SK-N-SH treated with all-trans-retinoic acid at 6 μM for 48 hours (cell line): Measurements from ENCODE around the gene FBXO42.
"Not testable (repeated sequence)": the region's sequence is repeated elsewhere in the genome, so short reads cannot be mapped to it uniquely, and the experiment has no call there.

Experiments
- ATAC-seq: fragments of 200-7000 bp; cut with Tn5 transposase; 3 replicates; pipeline ENCODE4 v1.9.1; 2020; ENCODE audit warnings: mild to moderate bottlenecking, moderate library complexity
- ARNTL ChIP-seq: fragments of 450-650 bp; formaldehyde crosslinking; IDR thresholded peaks from 2 replicates; pipeline ENCODE4 v1.5.0; 2020; ENCODE audit warnings: low read depth, mild to moderate bottlenecking, moderate library complexity, borderline replicate concordance
- CREB5 ChIP-seq: fragments of 250-450 bp; sonication (Bioruptor Pico); IDR thresholded peaks from 2 replicates; pipeline ENCODE4 v1.5.1; 2020; ENCODE audit warnings: low read depth, mild to moderate bottlenecking, moderate library complexity
- CSDC2 ChIP-seq: fragments of 250-450 bp; sonication (Bioruptor Pico); IDR thresholded peaks from 2 replicates; pipeline ENCODE4 v1.5.0; 2020; ENCODE audit warnings: mild to moderate bottlenecking, moderate library complexity
- ESRRG ChIP-seq: fragments of 250-450 bp; sonication (Bioruptor Pico); IDR thresholded peaks from 2 replicates; pipeline ENCODE4 v1.6.1; 2021; ENCODE audit warnings: mild to moderate bottlenecking
- GLIS3 ChIP-seq: fragments of 250-450 bp; sonication (Bioruptor Pico); IDR thresholded peaks from 2 replicates; pipeline ENCODE4 v1.5.0; 2020; ENCODE audit warnings: mild to moderate bottlenecking, moderate library complexity
- ISL1 ChIP-seq: fragments of 250-450 bp; sonication (Bioruptor Pico); IDR thresholded peaks from 2 replicates; pipeline ENCODE4 v2.1.2; 2022; ENCODE audit warnings: mild to moderate bottlenecking, moderate library complexity
- OSR1 ChIP-seq: fragments of 250-450 bp; sonication (Bioruptor Pico); IDR thresholded peaks from 2 replicates; pipeline ENCODE4 v1.8.0; 2022; ENCODE audit warnings: moderate library complexity, mild to moderate bottlenecking, inconsistent platforms
- PATZ1 ChIP-seq: fragments of 250-450 bp; sonication (Bioruptor Pico); IDR thresholded peaks from 2 replicates; pipeline ENCODE4 v1.8.0; 2020; ENCODE audit warnings: mild to moderate bottlenecking, moderate library complexity, borderline replicate concordance
- PPARA ChIP-seq: fragments of 250-450 bp; sonication (Bioruptor Pico); IDR thresholded peaks from 2 replicates; pipeline ENCODE4 v1.5.0; 2020; ENCODE audit warnings: mild to moderate bottlenecking, borderline replicate concordance
- RARB ChIP-seq: fragments of 250-450 bp; sonication (Bioruptor Pico); IDR thresholded peaks from 2 replicates; pipeline ENCODE4 v1.8.0; 2021; ENCODE audit warnings: mild to moderate bottlenecking, moderate library complexity
- SNAI2 ChIP-seq: fragments of 250-450 bp; sonication (Bioruptor Pico); IDR thresholded peaks from 2 replicates; pipeline ENCODE4 v1.5.0; 2020; ENCODE audit warnings: mild to moderate bottlenecking, moderate library complexity
- TCF4 ChIP-seq: fragments of 250-450 bp; sonication (Bioruptor Pico); IDR thresholded peaks from 2 replicates; pipeline ENCODE4 v1.8.0; 2021; ENCODE audit warnings: mild to moderate bottlenecking, moderate library complexity, borderline replicate concordance
- TOX ChIP-seq: fragments of 250-450 bp; sonication (Bioruptor Pico); IDR thresholded peaks from 2 replicates; pipeline ENCODE4 v1.8.0; 2021; ENCODE audit warnings: mild to moderate bottlenecking, moderate library complexity, borderline replicate concordance
- ZC3H10 ChIP-seq: fragments of 250-450 bp; sonication (Bioruptor Pico); IDR thresholded peaks from 2 replicates; pipeline ENCODE4 v1.5.1; 2021; ENCODE audit warnings: mild to moderate bottlenecking, moderate library complexity
- ZFP3 ChIP-seq: fragments of 250-450 bp; sonication (Bioruptor Pico); IDR thresholded peaks from 2 replicates; pipeline ENCODE4 v1.5.0; 2020; ENCODE audit warnings: mild to moderate bottlenecking, moderate library complexity
- ZFP30 ChIP-seq: fragments of 450-650 bp; formaldehyde crosslinking; IDR thresholded peaks from 2 replicates; pipeline ENCODE4 v1.5.0; 2022; ENCODE audit warnings: mild to moderate bottlenecking, moderate library complexity
- ZNF565 ChIP-seq: fragments of 450-650 bp; formaldehyde crosslinking; conservative IDR thresholded peaks from 2 replicates; pipeline ENCODE4 v1.5.0; 2020; ENCODE audit warnings: low read depth, mild to moderate bottlenecking, moderate library complexity
- ZNF70 ChIP-seq: fragments of 450-650 bp; formaldehyde crosslinking; IDR thresholded peaks from 2 replicates; pipeline ENCODE4 v1.5.0; 2020; ENCODE audit warnings: mild to moderate bottlenecking, moderate library complexity
- ZNF8 ChIP-seq: fragments of 450-650 bp; formaldehyde crosslinking; IDR thresholded peaks from 2 replicates; pipeline ENCODE4 v1.5.0; 2020; ENCODE audit warnings: mild to moderate bottlenecking, moderate library complexity
- TF ChIP-seq, protein P1 (sequence below): fragments of 250-450 bp; sonication (Bioruptor Pico); IDR thresholded peaks from 2 replicates; pipeline ENCODE4 v1.8.0; 2021; ENCODE audit warnings: low read depth, mild to moderate bottlenecking, moderate library complexity, borderline replicate concordance
- TF ChIP-seq, protein P2 (sequence below): fragments of 250-450 bp; sonication (Bioruptor Pico); IDR thresholded peaks from 2 replicates; pipeline ENCODE4 v1.5.0; 2020; ENCODE audit warnings: mild to moderate bottlenecking, moderate library complexity

The FBXO42 gene

DNA sequence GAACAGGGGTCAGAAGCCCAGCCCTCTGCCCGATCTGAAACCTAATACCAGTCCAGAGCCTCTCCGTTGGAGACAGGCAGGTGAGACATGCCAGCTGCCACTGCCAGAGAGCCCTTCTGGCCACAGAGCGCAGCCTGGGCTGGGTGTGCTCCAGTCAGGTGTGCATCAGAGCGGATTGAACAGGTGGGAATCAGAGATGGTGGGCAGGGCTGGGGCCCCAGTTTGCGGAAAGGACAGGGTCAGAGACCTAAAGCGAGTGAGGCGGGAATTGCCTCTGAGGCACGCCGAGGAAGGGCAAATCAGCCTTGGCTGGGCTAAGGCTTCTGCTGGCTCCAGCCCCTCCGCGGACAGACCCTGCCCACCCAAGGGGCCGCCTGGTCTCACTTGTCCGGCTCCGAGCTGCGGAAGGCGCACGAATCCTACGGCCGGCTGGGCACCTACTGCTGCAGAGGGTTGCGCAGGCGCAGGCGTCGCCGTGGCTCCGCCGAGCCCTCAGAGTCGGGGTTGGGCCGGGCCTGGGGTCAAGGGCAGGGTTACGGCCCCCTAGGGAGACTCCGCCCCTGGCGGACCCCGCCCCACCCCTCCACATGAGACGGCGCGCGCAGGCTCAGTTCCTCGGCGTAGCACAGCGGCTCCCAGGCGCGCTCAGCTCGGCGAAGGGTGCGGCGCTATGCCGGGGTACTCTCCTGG lies 125.6 kb downstream of the FBXO42 start:
- no peak for TF ChIP-seq SNAI2 (CRISPR knock-in tag)
- TF ChIP-seq TCF4 (CRISPR knock-in tag), result no peak
- TF ChIP-seq ZNF565 (CRISPR knock-in tag), result no peak
- no peak for TF ChIP-seq ZNF8 (CRISPR knock-in tag)
- TF ChIP-seq PATZ1 (CRISPR knock-in tag), result no peak
- no peak for TF ChIP-seq GLIS3 (CRISPR knock-in tag)
- TF ChIP-seq ZFP30 (CRISPR knock-in tag), result no peak
- TF ChIP-seq PPARA (CRISPR knock-in tag), result no peak
- TF ChIP-seq, protein P1, sequence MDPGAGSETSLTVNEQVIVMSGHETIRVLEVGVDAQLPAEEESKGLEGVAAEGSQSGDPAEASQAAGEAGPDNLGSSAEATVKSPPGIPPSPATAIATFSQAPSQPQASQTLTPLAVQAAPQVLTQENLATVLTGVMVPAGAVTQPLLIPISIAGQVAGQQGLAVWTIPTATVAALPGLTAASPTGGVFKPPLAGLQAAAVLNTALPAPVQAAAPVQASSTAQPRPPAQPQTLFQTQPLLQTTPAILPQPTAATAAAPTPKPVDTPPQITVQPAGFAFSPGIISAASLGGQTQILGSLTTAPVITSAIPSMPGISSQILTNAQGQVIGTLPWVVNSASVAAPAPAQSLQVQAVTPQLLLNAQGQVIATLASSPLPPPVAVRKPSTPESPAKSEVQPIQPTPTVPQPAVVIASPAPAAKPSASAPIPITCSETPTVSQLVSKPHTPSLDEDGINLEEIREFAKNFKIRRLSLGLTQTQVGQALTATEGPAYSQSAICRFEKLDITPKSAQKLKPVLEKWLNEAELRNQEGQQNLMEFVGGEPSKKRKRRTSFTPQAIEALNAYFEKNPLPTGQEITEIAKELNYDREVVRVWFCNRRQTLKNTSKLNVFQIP (CRISPR knock-in tag), result no peak
- no peak for TF ChIP-seq ESRRG (CRISPR knock-in tag)
- no peak for ATAC-seq

GRCh38 chr1:16226129-16226489 lies 126.2 kb downstream of the FBXO42 start:
- TF ChIP-seq TOX (no peak), ZFP3 (CRISPR knock-in tag) (no peak)
- TF ChIP-seq, all 23 proteins: peak for 0
- no peak for ATAC-seq

- TF ChIP-seq ISL1 (CRISPR knock-in tag) (no peak), GLIS3 (CRISPR knock-in tag) (no peak), ESRRG (CRISPR knock-in tag) (no peak), ZC3H10 (CRISPR knock-in tag) (no peak), OSR1 (CRISPR knock-in tag) (no peak), TCF4 (CRISPR knock-in tag) (no peak), ZFP30 (CRISPR knock-in tag) (no peak), TOX (no peak), ZFP3 (CRISPR knock-in tag) (no peak), PPARA (CRISPR knock-in tag) (no peak), CREB5 (CRISPR knock-in tag) (no peak), SNAI2 (CRISPR knock-in tag) (no peak), ARNTL (CRISPR knock-in tag) (no peak), RARB (CRISPR knock-in tag) (no peak), CSDC2 (CRISPR knock-in tag) (no peak), ZNF565 (CRISPR knock-in tag) (no peak), PATZ1 (CRISPR knock-in tag) (no peak), ZNF70 (no peak)
- TF ChIP-seq, protein P2, sequence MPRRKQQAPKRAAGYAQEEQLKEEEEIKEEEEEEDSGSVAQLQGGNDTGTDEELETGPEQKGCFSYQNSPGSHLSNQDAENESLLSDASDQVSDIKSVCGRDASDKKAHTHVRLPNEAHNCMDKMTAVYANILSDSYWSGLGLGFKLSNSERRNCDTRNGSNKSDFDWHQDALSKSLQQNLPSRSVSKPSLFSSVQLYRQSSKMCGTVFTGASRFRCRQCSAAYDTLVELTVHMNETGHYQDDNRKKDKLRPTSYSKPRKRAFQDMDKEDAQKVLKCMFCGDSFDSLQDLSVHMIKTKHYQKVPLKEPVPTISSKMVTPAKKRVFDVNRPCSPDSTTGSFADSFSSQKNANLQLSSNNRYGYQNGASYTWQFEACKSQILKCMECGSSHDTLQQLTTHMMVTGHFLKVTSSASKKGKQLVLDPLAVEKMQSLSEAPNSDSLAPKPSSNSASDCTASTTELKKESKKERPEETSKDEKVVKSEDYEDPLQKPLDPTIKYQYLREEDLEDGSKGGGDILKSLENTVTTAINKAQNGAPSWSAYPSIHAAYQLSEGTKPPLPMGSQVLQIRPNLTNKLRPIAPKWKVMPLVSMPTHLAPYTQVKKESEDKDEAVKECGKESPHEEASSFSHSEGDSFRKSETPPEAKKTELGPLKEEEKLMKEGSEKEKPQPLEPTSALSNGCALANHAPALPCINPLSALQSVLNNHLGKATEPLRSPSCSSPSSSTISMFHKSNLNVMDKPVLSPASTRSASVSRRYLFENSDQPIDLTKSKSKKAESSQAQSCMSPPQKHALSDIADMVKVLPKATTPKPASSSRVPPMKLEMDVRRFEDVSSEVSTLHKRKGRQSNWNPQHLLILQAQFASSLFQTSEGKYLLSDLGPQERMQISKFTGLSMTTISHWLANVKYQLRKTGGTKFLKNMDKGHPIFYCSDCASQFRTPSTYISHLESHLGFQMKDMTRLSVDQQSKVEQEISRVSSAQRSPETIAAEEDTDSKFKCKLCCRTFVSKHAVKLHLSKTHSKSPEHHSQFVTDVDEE (CRISPR knock-in tag), result no peak
- TF ChIP-seq, protein P1 (CRISPR knock-in tag), result no peak
- TF ChIP-seq, all 23 proteins: peak for 0
- no peak for ATAC-seq
Observed at GRCh38 chr1:16224472-16224871, 127.8 kb downstream of the FBXO42 start.

DNA sequence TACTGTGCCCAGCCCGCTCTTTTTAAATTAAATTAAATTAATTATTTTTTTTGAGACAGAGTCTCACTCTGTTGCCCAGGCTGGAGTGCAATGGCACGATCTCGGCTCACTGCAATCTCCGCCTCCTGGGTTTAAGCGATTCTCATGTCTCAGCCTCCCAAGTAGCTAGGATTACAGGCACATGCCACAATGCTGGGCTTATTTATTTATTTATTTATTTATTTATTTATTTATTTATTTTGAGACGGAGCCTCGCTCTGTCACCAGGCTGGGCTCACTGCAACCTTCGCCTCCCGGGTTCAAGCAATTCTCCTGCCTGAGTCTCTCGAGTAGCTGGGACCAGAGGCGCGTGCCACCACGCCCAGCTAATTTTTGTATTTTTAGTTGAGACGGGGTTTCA lies 129.6 kb downstream of the FBXO42 start:
- not testable (repeated sequence) for ATAC-seq
